Neural cell (in vitro differentiated cells): ENCODE measurements around the gene PHLDB2.

ENCODE experiments used
- CTCF ChIP-seq: fragments of 450-650 bp; IDR thresholded peaks from 2 replicates; pipeline ENCODE4 v1.5.1; 2014; ENCODE audit warnings: antibody characterized with exemption, mild to moderate bottlenecking, moderate library complexity; ENCODE audit not compliant: poor library complexity, severe bottlenecking
- EZH2 ChIP-seq: fragments of 200-600, 300-800 bp; shearing (Covaris generic), sonication (generic); IDR thresholded peaks from 2 replicates; pipeline ENCODE4 v1.6.1; 2014; ENCODE audit warnings: antibody characterized with exemption, low read length, borderline replicate concordance, mild to moderate bottlenecking; ENCODE audit not compliant: insufficient read depth, poor library complexity, severe bottlenecking
- POLR2AphosphoS5 ChIP-seq: IDR thresholded peaks from 2 replicates; pipeline ENCODE4 v1.6.1; 2012
- RAD21 ChIP-seq: fragments of 450-650 bp; conservative IDR thresholded peaks from 2 replicates; pipeline ENCODE4 v1.6.1; 2014; ENCODE audit warnings: antibody characterized with exemption, mild to moderate bottlenecking, moderate library complexity
- REST ChIP-seq: IDR thresholded peaks from 2 replicates; pipeline ENCODE4 v1.6.1; 2012; ENCODE audit warnings: borderline replicate concordance
- TAF1 ChIP-seq: IDR thresholded peaks from 2 replicates; pipeline ENCODE4 v1.6.1; 2012; ENCODE audit warnings: low read depth

- TF ChIP-seq POLR2AphosphoS5 (no peak), REST (no peak), CTCF (no peak), RAD21 (no peak), TAF1 (no peak), EZH2 (no peak)
Observed at GRCh38 chr3:111851511-111851954, 7.5 kb upstream of the PHLDB2 start.
